GM18520 (cell line): ENCODE results near the gene TM2D1.
"Not testable (repeated sequence)": the region's sequence is repeated elsewhere in the genome, so short reads cannot be mapped to it uniquely, and the experiment has no call there.

Experiments
- ATAC-seq: cut with Tn5 transposase; IDR thresholded peaks from one replicate; pipeline ENCODE4 v1.9.1; 2021; ENCODE audit not compliant: unreplicated experiment

The TM2D1 gene

DNA sequence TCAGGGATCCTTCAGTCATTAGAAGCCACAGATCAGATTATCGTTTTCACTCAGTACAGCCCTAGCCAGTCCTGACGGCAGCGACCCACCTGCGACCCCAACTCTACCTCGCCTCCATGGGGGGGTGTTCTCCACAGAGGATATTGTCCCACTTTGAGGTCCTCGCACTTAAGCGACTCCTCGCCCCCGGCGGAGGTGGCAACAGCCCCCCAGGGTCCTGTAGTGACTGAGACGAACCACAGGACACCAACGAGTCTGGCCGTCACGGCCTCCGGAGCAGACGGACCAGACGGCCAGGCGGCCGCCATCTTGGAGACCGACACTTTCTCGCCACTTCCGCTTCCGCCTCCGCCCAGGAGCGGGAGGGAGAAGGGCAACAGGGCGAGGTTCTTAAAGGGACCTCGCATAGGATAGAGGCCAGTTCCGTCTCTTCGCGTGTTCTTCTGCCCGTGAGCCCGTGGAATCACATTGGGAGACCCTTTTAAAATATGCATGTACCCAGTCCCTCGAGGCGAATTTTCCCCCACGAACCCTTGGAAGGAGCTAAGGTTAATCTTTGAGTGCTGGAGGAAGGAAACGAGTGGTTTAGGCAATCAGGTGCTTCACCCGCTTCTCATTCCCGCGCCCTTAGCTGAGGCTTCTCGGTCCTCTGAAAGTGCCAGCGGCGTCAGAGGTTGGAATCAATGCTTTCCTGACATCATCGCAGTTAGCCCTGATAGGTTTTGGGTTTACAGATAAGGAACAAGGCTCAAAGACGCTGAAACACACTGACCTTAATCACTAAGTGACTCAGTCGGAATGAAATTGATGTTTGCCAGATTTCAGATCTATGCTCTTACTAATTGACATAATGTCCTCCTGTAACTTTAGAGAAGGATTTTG is at the start of gene TM2D1:
TM2D1 (minus strand) TSS at position 329 of the 882 bp plus-strand sequence; CDS start at position 308, 21 bp downstream.
- ATAC-seq = peak; percentile 99

DNA sequence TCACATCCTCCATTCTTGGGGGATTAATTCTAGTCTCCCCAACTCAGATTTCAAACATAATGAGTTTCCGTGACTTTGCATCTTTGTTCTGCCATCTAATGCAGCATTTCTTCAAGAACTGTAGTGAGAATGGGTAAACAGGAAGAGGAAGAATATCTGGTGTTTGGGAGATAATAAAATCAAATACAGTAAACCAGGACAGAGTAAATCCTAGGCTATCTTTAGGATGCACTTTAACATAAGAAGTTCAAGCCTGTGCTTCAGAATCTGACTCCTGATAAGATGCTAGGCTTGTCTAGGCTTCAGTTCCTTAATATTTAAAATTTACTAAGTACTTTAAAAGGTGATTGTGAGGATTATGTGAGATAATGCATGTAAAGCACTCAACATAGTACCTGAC is 45.2 kb upstream of the TM2D1 start:
- no peak for ATAC-seq

DNA sequence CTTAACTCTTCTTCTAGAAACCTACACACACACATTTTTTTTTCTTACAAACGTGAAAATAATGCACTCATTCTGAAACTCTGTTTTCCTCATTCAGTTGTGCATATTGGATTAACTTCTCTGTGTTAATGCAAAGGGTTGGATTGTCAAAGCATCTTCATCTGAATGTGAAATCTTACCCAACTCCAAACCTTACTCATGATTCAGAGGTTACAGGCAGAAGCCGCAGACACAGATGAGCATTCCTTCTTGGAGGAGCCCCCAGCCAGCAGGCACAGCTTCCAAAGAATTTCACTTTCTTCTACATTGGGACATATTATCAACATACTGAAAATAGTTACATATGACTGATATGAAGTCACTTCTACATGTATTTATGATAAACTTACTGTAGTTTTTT is 33.0 kb upstream of the TM2D1 start:
- no peak for ATAC-seq

DNA sequence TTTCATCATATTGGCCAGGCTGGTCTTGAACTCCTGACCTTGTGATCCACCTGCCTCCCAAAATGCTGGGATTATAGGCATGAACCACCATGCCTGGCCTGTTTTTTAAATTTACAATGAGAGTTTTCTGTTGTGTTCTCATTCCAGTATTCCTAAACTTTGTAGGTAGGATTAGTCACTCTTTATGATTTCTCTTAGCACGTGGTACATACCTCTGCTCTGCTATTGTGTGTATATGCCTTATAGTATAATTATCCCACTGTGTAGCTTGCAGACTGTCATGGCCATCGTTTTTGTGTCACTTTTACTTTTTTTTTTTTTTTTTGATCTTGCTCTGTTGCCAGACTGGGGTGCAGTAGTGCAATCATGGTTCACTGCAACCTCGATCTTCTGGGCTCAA is 31.8 kb upstream of the TM2D1 start:
- ATAC-seq = no peak

DNA sequence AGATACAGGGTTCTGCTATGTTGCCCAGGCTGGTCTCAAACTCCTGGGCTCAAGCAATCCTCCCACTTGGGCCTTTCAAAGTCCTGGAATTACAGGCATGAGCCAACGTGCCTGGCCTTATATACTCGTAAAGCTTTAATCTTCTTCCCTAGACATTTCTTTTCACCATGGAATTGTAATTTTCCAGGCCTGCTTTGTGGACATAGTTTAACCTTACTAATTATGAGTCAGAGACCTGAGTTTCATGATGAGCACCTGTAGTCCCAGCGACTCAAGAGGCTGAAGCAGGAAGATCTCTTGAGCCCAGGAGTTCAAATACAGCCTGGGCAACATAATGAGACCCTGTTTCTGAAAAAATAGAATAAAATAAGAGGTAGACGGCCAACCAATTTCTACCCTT is 29.6 kb upstream of the TM2D1 start:
- ATAC-seq = no peak

DNA sequence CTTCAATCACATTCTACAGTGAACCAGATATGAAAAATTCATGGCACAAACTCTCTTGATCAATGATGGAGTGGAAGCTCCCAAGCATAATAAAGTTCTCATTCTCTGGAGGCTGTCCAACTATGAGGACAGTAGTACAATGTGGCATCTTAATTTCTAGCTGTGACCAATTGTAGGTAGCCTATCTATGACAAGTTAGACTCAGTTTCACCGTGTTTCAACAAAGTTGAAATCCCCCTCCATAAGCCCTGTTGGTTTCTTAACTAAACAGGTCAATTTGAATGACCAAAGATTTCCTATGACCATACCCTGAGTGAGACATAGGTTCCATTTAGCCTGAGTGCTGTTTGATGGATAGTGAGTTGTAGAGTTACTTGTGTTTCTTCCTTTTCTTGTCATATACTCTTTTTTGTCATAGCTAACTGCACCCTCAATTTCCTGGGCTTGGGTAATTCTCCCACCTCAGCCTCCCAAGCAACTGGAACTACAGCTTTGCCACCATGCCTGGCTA is 29.1 kb upstream of the TM2D1 start:
- no peak for ATAC-seq

DNA sequence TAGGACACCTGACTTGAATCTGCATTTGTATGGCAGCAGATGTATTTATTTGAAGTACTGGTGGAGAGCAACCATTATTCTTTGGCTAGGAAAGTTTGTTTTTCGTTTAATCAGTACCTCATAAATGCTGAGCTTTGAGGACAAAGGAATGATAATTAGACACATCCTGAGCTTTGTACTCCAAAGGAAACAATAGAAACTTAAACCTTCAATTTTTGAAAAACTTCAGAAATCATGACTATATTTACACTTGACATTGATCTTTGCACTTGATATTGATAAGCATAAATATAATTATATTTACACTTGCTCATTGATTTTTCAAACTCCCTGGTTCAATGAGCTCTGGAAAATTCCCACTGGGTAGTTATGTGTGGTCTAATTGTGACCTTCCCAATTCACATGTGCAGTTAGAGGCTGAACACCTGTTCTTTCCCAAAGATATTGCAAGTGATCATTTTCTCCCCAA is 28.0 kb upstream of the TM2D1 start:
- ATAC-seq = no peak

DNA sequence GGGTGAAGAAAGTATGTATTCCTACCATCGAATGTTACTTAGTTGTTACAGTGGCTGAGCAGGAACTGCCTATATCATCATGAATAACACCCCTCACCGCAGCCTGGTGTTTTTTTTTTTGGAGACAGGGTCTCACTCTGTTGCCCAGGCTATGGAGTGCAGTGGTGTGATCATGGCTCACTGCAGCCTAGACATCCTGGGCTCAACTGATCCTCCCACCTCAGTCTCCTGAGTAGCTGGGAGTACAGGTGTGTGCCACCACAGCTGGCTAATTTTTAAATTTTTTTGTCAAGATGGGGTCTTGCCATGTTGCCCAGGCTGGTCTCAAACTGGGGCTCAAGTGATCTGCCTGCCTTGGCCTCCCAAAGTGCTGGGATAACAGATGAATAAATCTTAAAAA is 24.6 kb upstream of the TM2D1 start:
- ATAC-seq = no peak

DNA sequence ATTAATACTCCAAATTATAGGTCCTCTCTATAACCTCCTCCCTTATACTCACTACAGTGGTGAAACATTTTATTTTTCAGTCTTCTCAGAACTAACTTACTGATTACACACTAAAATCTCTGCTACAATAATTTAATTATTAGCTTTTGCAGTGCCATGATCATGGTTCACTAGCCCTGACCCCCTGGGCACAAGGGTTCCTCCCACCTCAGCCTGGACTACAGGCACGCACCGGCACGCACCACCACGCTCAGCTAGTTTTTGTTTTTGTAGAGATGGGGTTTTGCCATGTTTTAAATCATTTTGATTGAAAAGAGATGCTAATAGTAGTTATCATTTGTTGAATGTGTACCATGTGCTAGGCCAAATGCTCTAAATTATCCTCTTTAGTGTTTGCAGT is 23.6 kb upstream of the TM2D1 start:
- ATAC-seq = no peak

DNA sequence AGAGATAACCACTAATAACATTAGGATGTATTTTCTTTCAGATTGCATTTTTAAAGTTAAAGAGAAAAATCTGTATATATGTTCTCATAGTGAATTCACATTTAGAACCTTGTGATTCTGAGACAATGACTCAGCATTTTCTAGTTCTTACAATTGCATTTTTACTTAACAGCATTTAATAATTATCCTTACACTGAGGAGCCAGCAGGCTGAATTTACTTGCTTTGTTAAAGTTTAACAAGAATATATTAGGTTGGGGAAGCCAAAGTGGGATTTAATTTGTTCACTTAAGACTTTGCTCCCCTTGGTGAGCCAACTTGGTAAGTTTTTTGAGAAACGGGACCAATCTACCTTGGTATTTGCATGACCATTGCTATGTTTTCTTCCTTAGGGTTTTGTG is 21.9 kb upstream of the TM2D1 start:
- ATAC-seq = no peak

DNA sequence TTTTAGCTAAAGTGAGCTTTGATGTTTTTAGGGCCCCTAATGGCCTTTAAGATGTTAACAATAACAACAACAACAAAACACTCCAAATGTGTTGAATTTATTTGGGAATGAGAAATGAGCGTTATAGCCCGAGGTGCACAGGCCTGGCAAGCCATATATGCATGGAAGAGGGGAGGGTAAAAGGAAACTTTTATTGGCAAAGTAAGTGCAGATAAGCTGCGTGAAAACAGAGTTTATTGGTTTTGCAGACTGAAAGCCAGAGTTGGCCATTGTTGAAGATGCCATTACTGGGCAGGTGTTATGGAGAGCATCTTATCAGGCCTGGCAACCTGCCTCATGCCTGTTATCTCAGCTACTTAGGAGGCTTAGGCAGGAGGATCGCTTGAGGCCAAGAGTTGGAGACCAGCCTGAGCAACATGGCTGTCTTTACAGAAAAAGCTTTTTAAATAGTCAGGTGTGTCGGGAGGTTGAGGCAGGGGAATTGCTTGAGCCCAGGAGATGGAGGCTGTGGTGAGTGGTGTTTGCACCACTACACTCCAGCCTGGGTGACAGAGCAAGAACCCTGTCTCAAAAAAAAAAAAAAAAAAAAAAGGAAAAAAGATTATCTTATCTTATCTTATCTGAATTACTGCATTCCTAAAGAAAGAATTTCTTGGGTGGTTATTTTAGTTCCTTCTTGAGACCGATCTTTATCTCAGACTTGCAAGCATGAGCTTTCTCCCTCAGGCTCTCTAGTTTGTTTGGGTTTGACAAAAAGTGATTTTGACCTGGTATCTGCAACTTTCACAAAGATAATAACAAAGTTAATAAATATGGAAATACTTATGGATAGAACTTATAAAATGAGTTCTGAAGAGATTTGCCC is 19.0 kb upstream of the TM2D1 start:
- ATAC-seq = no peak

DNA sequence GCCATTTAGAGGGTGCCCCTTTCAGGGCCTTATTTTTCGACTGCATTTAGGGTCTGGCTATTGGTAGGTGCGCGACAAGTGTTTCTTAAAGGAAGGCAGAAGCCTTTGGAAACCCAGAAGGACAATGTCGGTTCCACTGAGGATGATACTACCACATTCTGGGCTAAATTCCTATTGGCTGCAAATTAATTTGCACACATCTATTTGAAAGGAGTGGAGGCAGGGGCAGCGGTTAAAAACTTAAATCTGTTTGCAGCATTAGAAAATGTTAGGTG is 18.4 kb upstream of the TM2D1 start:
- ATAC-seq = no peak

DNA sequence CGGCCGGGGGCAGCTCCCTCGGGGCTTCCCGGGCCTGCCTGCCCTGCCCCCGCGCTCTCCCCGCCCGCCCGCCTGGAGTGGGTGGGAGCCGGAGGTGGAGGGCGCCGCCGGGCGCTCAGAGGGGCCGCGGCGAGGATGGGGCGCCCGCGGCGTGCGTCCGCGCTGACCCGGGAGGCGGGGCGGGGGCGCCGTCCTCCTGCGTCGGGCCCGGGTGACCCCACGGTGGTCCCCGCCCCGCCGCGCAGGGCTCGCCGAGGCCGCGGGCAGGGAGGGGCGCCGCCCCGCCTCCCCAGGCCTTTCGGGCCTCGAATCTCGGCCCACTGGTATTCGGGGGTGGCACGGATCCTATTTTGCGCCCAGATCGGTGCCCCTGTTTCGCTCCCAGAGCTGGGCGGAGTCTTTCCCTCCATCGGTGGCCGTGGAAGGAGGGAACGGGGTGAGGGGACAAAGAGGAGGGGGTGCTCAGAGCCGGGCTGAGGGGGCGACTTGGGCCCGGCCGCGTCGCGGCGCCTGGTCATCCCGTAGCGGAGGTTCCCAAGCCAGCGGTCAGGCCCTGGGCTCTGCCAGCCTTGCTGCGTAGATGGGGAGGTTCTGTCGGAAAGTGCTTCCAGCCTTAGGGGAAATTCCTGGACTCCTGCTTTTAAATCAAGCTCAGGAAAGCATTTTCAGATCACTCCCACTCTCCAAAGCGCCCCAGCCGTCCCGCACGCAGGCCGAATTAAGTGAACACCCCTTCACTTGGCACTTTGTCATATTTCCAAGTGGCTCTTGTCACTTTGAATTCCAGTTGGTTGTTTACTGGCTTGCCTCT is 17.9 kb upstream of the TM2D1 start:
- ATAC-seq = peak; percentile 35

DNA sequence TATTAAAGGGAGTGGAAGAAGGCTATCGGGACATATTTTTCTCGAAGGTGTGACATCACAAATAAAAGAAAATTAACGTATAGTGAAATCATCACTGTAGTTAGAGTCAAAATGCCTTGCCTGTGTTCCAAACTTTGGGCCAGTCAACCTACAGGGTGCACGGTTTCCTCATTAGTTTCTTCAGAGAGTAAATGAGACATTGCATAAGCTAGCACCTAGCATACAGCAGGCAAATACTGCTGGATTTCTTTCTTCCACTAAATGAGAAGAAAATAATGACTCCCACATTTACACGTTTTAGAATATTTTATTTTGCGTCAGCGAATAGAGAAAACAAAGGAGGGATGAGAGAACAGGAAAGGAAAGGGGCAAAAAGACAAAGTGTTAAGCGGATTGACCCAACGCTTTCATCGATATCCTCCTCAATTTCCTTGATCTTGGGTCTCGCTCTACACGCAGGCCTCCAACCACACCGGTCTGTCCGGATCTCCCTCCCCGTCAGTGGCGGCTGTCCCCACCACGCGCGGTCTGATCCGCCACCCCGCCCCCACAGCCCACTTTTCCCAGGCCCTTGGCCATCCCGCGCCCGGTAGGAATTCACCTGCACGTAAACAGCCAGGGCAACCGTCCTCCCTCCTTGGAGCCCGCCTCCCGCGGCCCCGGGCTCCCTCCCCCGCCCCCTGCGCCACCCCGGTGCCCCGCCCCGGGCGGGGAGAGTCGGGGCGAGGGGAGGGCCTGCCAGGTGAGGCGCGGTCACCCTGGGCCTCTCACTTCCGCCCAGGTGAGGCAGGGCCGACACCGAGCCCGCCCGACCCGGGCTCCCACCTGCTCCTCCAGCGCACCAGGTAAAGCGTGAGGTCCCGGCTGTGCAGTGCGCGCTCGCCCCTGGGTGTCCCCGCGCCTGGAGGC is 17.0 kb upstream of the TM2D1 start, which contains the start of gene PATJ:
PATJ (plus strand) TSS at position 770 of the 909 bp plus-strand sequence. CDS start 20,413 bp downstream, outside the sequence.
- ATAC-seq = peak; percentile 69

DNA sequence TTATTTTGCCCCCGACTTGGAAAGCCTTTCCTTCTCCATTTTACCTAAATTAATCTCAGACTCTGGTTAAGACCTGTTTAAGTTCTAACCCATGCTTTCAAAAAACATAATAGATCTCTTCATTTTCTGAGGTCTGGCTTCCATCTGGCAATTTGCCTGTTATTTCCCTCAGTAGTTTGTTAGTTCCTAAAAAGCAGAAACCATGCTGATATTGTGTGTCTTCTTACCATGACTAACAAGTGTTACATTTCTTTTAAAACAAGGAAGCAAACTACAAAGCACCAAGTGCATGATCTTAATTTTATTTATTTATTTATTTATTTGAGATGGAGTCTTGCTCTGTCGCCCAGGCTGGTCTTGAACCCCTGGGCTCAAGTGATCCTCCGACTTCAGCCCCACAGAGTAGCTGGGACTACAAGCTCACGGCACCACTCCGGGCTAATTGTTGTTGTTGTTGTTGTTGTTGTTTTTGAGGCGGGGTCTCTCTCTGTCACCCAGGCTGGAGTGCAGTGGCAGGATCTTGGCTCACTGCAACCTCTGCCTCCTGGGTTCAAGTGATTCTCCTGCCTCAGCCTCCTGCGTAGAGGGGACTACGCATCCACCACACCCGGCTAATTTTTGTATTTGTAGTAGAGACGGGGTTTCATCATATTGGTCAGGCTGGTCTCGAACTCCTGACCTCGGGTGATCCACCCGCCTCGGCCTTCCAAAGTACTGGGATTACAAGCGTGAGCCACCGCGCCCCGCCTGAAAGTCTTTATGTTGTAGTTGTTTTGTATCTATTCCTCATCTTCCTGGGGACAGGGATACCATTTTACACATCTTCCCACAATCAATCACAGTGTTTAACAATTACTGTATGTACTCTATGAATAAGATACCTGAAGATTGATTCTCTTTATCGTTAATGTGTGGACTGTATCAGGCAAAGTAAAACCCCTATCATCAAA is 16.1 kb upstream of the TM2D1 start:
- ATAC-seq = no peak

DNA sequence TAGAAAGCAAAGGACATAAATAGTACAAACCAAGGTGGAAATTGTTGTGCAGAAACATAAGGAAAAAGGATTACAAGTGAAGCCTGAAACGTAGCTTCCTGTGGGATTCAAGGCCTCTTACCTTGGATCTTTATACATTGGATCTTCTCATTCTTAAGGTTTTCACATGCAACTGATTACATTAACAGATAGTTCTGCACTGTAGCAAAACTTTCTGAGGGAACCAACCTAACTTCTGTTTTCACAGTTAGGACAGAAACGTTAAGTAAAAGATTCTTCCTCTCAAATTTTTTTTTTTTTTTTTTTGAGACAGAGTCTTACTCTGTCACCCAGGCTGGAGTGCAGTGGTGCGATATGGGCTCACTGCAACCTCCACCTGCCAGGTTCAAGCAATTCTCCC is 7.8 kb upstream of the TM2D1 start:
- no peak for ATAC-seq

DNA sequence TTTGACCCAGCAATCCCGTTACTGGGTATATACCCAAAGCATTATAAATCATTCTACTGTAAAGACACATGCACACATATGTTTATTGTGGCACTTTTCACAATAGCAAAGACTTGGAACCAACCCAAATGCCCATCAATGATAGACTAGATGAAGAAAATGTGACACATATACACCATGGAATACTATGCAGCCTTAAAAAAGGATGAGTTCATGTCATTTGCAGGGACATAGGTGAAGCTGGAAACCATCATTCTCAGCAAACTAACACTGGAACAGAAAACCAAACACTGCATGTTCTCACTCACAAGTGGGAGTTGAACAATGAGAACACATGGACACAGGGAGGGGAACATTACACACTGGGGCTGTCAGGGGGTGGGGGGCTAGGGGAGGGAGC is 5.7 kb upstream of the TM2D1 start:
- not testable (repeated sequence) for ATAC-seq

DNA sequence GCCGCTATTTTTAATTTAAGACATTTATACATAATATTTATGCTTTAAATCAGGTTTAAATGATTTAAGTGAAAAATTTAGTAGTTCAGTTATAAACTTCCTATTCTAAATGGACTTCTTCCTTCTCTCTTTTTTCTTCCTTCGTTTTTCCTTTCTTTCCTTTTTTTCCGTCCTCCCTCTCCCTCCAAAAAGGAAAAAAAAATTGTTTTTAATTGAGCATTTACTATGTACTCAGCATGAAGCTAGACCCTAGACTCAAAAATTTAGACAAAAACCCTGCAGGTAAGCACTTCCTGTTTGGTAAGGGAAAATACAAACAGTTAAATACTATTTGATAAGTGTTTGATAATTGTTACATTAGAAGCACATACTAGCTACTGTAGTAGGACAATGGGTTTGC is 2.6 kb upstream of the TM2D1 start:
- ATAC-seq = no peak

DNA sequence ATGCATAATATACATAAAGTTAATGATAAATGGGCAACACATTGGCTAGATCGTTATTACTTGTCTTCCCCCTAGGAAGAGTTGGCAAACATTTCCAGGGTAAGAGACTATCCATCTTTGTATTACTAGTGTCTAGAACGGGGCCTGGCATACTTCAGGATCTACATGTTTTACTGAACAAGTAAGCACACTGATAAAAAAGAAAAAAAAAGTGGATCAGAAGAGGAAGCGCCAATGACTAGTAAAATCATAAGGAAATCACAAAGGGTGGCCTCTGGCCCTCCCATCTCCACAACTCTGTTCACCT is 482 bp downstream of the TM2D1 start:
- ATAC-seq = no peak
